HEK293 (cell line): Measurements from ENCODE around the gene USP13.

Experiments
- KLF16 ChIP-seq: fragments of 450-650 bp; formaldehyde crosslinking; IDR thresholded peaks from 2 replicates; pipeline ENCODE4 v1.5.1; 2017; ENCODE audit warnings: missing biosample characterization, missing genetic modification characterization
- PBX3 ChIP-seq: sonication (generic); formaldehyde crosslinking; IDR thresholded peaks from 2 replicates; pipeline ENCODE4 v1.8.1; 2022; ENCODE audit warnings: mild to moderate bottlenecking, moderate library complexity, missing genetic modification reagents
- REPIN1 ChIP-seq: fragments of 450-650 bp; formaldehyde crosslinking; IDR thresholded peaks from 2 replicates; pipeline ENCODE4 v1.5.1; 2017; ENCODE audit warnings: missing biosample characterization, missing genetic modification characterization, low read depth
- ZBTB11 ChIP-seq: fragments of 450-650 bp; formaldehyde crosslinking; conservative IDR thresholded peaks from 2 replicates; pipeline ENCODE4 v1.5.1; 2016; ENCODE audit warnings: low read depth, missing biosample characterization, missing genetic modification characterization
- ZNF138 ChIP-seq: fragments of 450-650 bp; formaldehyde crosslinking; IDR thresholded peaks from 2 replicates; pipeline ENCODE4 v1.5.1; 2016; ENCODE audit warnings: missing biosample characterization, missing genetic modification characterization, borderline replicate concordance
- ZNF211 ChIP-seq: fragments of 450-650 bp; formaldehyde crosslinking; IDR thresholded peaks from 2 replicates; pipeline ENCODE4 v1.5.1; 2016; ENCODE audit warnings: low read depth, missing biosample characterization, missing genetic modification characterization
- ZNF391 ChIP-seq: fragments of 450-650 bp; formaldehyde crosslinking; IDR thresholded peaks from 2 replicates; pipeline ENCODE4 v1.5.1; 2016; ENCODE audit warnings: low read depth, missing biosample characterization, missing genetic modification characterization, borderline replicate concordance
- ZSCAN30 ChIP-seq: fragments of 450-650 bp; IDR thresholded peaks from 2 replicates; pipeline ENCODE4 v1.5.1; 2018; ENCODE audit warnings: missing biosample characterization, mild to moderate bottlenecking, missing genetic modification characterization, moderate library complexity
- TF ChIP-seq, protein P1 (sequence below): fragments of 450-650 bp; formaldehyde crosslinking; IDR thresholded peaks from 2 replicates; pipeline ENCODE4 v1.5.1; 2016; ENCODE audit warnings: missing biosample characterization, missing genetic modification characterization
- TF ChIP-seq, protein P2 (sequence below): fragments of 450-650 bp; formaldehyde crosslinking; IDR thresholded peaks from 2 replicates; pipeline ENCODE4 v1.5.1; 2017; ENCODE audit warnings: missing biosample characterization, missing genetic modification characterization
- TF ChIP-seq, protein P3 (sequence below): fragments of 450-650 bp; formaldehyde crosslinking; IDR thresholded peaks from 2 replicates; pipeline ENCODE4 v1.5.1; 2016; ENCODE audit warnings: missing biosample characterization, missing genetic modification characterization

DNA sequence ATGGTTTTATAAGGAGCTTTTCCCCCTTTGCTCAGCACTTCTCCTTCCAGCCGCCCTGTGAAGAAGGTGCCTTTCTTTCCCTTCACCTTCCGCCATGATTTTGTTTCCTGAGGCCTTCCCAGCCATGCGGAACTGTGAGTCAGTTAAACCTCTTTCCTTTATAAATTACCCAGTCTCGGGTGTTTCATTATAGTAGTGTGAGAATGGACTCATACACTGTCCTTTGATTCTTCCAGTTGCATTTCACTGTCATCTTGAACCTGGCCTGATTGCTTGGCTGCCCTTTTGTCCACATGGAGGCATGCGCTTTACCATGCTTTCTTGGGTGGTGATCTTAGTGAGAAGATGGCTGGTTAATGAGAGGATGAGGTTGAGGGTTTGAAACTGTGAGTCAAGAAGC lies 23.2 kb downstream of the USP13 start:
- no peak for TF ChIP-seq ZNF211 (tag by site-specific recombination)
- TF ChIP-seq ZBTB11: no peak
- TF ChIP-seq, protein P1, sequence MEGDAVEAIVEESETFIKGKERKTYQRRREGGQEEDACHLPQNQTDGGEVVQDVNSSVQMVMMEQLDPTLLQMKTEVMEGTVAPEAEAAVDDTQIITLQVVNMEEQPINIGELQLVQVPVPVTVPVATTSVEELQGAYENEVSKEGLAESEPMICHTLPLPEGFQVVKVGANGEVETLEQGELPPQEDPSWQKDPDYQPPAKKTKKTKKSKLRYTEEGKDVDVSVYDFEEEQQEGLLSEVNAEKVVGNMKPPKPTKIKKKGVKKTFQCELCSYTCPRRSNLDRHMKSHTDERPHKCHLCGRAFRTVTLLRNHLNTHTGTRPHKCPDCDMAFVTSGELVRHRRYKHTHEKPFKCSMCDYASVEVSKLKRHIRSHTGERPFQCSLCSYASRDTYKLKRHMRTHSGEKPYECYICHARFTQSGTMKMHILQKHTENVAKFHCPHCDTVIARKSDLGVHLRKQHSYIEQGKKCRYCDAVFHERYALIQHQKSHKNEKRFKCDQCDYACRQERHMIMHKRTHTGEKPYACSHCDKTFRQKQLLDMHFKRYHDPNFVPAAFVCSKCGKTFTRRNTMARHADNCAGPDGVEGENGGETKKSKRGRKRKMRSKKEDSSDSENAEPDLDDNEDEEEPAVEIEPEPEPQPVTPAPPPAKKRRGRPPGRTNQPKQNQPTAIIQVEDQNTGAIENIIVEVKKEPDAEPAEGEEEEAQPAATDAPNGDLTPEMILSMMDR: no peak
- TF ChIP-seq REPIN1: no peak
- TF ChIP-seq, protein P2, sequence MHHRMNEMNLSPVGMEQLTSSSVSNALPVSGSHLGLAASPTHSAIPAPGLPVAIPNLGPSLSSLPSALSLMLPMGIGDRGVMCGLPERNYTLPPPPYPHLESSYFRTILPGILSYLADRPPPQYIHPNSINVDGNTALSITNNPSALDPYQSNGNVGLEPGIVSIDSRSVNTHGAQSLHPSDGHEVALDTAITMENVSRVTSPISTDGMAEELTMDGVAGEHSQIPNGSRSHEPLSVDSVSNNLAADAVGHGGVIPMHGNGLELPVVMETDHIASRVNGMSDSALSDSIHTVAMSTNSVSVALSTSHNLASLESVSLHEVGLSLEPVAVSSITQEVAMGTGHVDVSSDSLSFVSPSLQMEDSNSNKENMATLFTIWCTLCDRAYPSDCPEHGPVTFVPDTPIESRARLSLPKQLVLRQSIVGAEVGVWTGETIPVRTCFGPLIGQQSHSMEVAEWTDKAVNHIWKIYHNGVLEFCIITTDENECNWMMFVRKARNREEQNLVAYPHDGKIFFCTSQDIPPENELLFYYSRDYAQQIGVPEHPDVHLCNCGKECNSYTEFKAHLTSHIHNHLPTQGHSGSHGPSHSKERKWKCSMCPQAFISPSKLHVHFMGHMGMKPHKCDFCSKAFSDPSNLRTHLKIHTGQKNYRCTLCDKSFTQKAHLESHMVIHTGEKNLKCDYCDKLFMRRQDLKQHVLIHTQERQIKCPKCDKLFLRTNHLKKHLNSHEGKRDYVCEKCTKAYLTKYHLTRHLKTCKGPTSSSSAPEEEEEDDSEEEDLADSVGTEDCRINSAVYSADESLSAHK: no peak
- TF ChIP-seq, protein P3, sequence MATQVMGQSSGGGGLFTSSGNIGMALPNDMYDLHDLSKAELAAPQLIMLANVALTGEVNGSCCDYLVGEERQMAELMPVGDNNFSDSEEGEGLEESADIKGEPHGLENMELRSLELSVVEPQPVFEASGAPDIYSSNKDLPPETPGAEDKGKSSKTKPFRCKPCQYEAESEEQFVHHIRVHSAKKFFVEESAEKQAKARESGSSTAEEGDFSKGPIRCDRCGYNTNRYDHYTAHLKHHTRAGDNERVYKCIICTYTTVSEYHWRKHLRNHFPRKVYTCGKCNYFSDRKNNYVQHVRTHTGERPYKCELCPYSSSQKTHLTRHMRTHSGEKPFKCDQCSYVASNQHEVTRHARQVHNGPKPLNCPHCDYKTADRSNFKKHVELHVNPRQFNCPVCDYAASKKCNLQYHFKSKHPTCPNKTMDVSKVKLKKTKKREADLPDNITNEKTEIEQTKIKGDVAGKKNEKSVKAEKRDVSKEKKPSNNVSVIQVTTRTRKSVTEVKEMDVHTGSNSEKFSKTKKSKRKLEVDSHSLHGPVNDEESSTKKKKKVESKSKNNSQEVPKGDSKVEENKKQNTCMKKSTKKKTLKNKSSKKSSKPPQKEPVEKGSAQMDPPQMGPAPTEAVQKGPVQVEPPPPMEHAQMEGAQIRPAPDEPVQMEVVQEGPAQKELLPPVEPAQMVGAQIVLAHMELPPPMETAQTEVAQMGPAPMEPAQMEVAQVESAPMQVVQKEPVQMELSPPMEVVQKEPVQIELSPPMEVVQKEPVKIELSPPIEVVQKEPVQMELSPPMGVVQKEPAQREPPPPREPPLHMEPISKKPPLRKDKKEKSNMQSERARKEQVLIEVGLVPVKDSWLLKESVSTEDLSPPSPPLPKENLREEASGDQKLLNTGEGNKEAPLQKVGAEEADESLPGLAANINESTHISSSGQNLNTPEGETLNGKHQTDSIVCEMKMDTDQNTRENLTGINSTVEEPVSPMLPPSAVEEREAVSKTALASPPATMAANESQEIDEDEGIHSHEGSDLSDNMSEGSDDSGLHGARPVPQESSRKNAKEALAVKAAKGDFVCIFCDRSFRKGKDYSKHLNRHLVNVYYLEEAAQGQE: no peak
- TF ChIP-seq ZSCAN30 (tag by site-specific recombination): no peak
- TF ChIP-seq PBX3 (CRISPR knock-in tag): no peak
- TF ChIP-seq ZNF391 (tag by site-specific recombination): no peak
- TF ChIP-seq ZNF138 (tag by site-specific recombination): no peak
- no peak for TF ChIP-seq KLF16
